ENCODE data around the gene HOXD9.

The HOXD9 gene

DNA sequence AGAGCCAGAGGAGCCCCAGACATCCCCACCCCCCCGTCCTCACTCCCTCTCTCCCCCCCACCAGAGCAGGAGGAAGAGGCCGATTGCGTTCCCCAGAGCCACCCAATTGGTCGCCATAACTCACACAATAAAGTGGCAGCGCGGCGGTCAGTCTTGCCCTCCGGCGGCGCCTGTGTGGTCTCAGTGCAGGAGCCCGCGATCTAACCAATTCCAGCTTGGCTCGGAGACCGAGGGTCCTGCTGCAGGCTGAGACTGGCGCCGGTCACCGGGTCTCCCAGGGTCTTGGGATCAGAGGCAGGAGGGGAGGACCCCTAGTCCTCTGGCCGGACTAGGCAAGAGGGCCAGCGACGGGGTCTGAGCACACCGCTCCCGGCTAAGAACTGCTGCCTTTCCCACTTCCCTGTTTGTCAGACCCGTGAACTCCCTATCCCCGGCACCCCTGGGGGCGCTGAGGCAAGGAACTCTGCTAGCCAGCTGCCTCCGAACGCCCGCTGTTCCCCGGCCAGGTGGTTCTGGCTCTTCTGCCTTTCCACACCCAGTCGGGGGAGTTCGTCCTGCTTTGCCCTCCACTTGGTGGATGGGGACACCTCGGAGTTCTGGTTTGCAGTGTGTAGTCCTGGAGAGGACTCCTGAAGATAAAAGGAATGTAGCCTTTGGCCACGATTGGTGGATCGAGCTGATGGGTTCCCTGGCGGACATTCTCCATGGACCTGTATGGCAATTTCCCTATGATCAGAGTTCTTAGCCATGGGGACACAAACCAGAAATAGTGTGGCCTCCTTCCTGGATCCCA is 24.0 kb upstream of the HOXD9 start:
- Histone ChIP-seq H3K9me3 (no peaks in the 10 kb centered on the region), H3K27ac (no peak overlapping the region), H3K36me3 (no peaks in the 10 kb centered on the region), H3K4me3 (ENCODE audit: low read depth in 1 of 2, low read length in 1 of 2) (no peak overlapping the region), H3K4me1 (ENCODE audit: control insufficient read depth in 1 of 2, insufficient read depth in 1 of 2, low read depth in 1 of 2, low read length in 1 of 2) (peaks cover 19 to 20% of the 10 kb centered on the region in 2 experiments), H3K27me3 (peaks cover 100% of the 10 kb centered on the region)
- TF ChIP-seq, protein P1, sequence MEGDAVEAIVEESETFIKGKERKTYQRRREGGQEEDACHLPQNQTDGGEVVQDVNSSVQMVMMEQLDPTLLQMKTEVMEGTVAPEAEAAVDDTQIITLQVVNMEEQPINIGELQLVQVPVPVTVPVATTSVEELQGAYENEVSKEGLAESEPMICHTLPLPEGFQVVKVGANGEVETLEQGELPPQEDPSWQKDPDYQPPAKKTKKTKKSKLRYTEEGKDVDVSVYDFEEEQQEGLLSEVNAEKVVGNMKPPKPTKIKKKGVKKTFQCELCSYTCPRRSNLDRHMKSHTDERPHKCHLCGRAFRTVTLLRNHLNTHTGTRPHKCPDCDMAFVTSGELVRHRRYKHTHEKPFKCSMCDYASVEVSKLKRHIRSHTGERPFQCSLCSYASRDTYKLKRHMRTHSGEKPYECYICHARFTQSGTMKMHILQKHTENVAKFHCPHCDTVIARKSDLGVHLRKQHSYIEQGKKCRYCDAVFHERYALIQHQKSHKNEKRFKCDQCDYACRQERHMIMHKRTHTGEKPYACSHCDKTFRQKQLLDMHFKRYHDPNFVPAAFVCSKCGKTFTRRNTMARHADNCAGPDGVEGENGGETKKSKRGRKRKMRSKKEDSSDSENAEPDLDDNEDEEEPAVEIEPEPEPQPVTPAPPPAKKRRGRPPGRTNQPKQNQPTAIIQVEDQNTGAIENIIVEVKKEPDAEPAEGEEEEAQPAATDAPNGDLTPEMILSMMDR (IDR thresholded peaks at IDR 0.05) = no peak

DNA sequence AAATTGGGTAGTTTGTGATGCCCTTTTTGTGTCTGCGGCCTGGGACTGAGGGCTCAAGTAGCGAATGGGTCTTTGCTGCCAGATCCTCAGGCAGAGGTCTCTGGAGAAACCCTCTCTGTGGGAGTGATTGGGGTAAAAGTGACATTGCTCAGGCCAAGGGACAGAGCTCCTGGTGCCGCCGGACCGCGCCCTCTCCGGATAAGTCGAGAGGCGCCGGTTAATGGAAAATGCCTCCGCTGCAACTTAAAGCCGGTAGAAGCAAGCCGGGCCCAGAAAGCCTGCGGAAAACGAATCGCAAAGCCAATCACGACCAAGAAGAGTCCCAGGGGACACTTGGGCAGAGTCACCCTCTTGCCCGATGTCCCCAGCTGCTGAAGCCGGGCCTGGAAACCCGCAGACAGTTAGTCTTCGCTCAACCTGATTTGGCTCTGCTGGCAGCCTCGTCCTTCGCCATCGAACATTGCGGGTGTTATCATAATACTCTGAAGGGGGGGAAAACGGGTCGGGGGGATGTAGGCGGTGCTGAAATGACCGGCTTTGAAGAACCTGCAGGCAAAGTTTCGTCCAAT is 23.3 kb upstream of the HOXD9 start:
- no peak overlapping the region for H3K4me3 ChIP-seq (ENCODE audit: low read depth in 1 of 2, low read length in 1 of 2)
- H3K4me1 ChIP-seq (ENCODE audit: control insufficient read depth in 1 of 2, insufficient read depth in 1 of 2, low read depth in 1 of 2, low read length in 1 of 2) = peaks cover 19 to 20% of the 10 kb centered on the region in 2 experiments
- no peaks in the 10 kb centered on the region for H3K36me3 ChIP-seq
- TF ChIP-seq, protein P1 (IDR thresholded peaks at IDR 0.05) = no peak
- peaks cover 100% of the 10 kb centered on the region for H3K27me3 ChIP-seq
- no peaks in the 10 kb centered on the region for H3K9me3 ChIP-seq
- H3K27ac ChIP-seq = no peak overlapping the region

DNA sequence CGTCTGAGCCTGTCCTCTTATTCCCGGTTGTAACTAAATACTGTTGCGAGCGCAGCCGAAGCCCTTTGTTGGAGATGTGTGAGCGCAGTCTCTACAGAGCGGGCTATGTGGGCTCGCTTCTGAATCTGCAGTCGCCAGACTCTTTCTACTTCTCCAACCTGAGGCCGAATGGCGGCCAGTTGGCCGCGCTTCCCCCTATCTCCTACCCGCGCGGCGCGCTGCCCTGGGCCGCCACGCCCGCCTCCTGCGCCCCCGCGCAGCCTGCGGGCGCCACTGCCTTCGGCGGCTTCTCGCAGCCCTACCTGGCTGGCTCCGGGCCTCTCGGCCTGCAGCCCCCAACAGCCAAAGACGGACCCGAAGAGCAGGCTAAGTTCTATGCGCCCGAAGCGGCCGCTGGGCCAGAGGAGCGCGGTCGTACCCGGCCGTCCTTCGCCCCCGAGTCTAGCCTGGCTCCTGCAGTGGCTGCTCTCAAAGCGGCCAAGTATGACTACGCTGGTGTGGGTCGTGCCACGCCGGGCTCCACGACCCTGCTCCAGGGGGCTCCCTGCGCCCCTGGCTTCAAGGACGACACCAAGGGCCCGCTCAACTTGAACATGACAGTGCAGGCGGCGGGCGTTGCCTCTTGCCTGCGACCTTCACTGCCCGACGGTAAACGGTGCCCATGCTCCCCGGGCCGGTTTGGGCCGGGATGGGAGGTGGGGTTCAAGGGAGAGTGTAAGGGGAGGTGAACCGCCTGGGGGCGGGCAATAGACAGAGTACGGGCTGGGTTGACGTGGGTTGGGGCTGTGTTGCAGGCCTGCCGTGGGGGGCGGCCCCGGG is 22.6 kb upstream of the HOXD9 start, which contains the start of gene HOXD12:
TSS of gene HOXD12 (plus strand) at position 68 of the 819 bp plus-strand sequence. CDS start at position 75, 7 bp downstream.
- H3K27ac ChIP-seq = no peak within 1 kb of the TSS
- H3K27me3 ChIP-seq = peaks cover 100% of the 10 kb centered on the region
- peaks cover 19 to 27% of the 10 kb centered on the region in 2 experiments for H3K4me1 ChIP-seq (ENCODE audit: control insufficient read depth in 1 of 2, insufficient read depth in 1 of 2, low read depth in 1 of 2, low read length in 1 of 2)
- H3K36me3 ChIP-seq = no peaks in the 10 kb centered on the region
- no peak within 1 kb of the TSS for H3K4me3 ChIP-seq (ENCODE audit: low read depth in 1 of 2, low read length in 1 of 2)
- H3K9me3 ChIP-seq = no peaks in the 10 kb centered on the region
- TF ChIP-seq, protein P1 (IDR thresholded peaks at IDR 0.05) = no peak

DNA sequence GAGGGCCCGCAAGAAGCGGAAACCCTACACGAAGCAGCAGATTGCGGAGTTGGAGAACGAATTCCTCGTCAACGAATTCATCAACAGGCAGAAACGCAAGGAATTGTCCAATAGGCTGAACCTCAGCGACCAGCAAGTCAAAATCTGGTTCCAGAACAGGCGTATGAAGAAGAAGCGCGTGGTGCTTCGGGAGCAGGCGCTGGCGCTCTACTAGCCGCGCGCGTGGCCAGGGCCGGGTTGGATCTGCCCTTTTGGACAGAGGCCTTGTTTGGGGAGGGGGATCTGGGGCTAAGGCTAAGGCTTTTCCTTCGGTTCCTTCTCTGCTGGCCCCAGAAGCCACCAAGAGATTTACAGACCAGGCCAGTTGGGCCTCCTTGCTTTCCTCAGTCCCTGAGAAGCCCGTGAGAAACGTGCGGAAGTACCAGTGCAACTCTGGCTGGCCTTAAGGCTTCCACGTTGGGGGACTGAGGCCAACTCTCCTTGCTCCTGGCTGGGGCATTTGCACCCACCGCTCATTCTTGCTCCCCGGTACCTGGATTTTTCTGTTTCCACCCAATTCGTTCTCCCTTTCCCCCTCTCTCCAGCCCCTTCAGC is 21.9 kb upstream of the HOXD9 start:
- Histone ChIP-seq H3K27ac (no peak overlapping the region), H3K9me3 (no peaks in the 10 kb centered on the region), H3K36me3 (no peaks in the 10 kb centered on the region), H3K4me3 (ENCODE audit: low read depth in 1 of 2, low read length in 1 of 2) (no peak overlapping the region), H3K27me3 (peaks cover 100% of the 10 kb centered on the region), H3K4me1 (ENCODE audit: control insufficient read depth in 1 of 2, insufficient read depth in 1 of 2, low read depth in 1 of 2, low read length in 1 of 2) (peaks cover 19 to 27% of the 10 kb centered on the region in 2 experiments)
- TF ChIP-seq, protein P1 (IDR thresholded peaks at IDR 0.05) = no peak

DNA sequence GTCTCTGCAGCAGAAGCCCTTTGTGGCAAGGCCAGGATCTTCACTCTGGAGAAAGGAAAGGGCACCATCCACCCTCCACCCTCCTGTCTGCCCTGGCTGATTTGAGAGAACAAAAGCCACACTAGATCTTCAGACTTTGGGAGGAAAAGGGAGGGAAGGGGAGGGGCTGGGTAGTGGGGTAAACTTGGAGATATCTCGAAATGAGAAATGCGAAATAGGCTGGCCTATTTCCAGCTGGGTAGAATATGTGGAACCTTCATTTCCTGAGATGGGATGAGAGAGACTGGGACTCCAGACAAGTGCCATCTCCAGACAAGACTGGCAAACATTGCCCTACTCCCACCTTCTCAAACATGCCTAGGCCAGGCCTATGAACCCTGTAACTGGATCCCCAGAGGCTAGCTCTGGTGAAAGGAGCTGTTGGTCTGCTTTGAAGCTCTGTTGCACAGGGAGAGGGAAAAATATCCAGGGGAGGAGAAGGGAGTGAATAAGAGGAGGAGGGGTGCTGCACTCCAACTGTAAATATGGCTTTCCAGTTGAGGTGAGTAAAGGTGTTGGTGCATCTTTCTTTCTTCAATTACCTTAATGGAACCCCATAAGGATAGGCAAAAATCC is 21.2 kb upstream of the HOXD9 start:
- Histone ChIP-seq H3K4me1 (ENCODE audit: control insufficient read depth in 1 of 2, insufficient read depth in 1 of 2, low read depth in 1 of 2, low read length in 1 of 2) (peaks cover 19 to 24% of the 10 kb centered on the region in 2 experiments), H3K9me3 (no peaks in the 10 kb centered on the region), H3K27me3 (peaks cover 100% of the 10 kb centered on the region), H3K4me3 (ENCODE audit: low read depth in 1 of 2, low read length in 1 of 2) (no peak overlapping the region), H3K27ac (no peak overlapping the region), H3K36me3 (no peaks in the 10 kb centered on the region)
- TF ChIP-seq, protein P1 (IDR thresholded peaks at IDR 0.05) = no peak

Measured in neutrophil (primary cell).